Measurements from ENCODE around the gene MID1.

Gene MID1

DNA sequence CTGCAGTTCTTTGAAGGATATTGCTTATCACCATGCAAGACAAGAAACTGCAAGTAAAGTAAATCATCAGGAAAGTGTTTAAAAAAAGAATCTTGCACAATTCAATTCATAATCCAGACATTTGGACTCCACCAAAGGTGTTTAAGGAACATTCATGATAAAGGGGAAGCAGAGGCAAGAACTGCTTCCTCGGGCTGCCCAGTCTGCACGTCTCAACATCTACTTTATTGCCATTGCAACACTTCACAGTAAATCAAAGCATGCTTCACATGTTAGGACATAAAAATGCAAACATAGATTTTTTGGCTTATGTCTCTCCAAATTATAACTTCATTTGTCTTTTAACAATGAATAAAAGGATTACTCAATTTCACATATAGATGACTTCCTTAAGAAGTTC, 42.5 kb downstream of the MID1 start:
- no peak for DNase-seq (ENCODE audit: low read depth, low spot score)

DNA sequence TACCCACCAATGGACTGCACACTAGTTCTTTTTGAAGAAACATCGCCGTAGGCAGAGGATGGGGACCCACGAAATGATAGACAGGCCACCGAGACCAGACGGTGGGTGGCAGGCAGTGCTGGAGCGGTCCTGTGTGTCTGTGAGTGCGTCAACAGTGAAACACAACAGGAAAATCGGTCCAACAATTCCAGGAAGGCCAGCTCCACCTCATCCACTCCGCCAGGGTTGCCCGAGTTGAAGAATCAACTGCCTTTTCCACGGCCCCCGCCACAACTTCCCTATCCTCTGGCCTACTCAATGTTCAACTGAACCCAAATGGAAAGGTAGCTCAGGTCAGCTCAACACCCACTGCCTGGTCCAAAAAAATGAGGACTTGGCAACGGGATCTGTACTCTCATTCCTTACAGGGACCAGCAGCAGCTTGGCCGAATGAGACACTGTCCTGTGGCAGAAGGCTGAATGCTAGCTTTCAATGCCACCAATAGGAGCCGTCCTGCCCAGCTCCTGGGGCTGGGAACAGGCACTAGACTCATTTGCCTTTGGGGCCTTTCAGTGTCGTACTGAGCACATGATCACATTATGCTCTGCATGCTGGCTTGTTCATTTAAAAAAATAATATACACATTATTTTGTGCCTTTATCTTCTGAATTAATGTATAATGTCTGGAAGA, 43.5 kb downstream of the MID1 start:
- DNase-seq (ENCODE audit: low read depth, low spot score), result no peak

DNA sequence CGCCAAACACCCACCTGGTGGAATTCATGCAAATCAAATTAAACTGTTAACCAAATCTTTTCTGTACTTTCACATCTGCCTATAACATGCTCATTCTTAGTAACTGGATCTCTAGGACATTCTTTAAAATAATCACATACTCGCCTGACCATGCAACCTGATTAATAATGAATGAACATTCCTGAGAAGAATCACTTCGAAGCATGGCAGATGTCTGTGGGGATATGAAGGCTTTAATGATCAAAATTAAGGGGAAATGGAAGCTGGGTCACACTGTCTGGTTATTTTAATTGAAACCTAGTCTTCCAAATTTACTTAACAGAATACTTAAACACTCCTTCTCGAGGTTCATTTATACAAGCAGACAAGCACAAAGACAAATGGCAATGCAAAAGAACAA, 44.2 kb downstream of the MID1 start:
- no peak for DNase-seq (ENCODE audit: low read depth, low spot score)

DNA sequence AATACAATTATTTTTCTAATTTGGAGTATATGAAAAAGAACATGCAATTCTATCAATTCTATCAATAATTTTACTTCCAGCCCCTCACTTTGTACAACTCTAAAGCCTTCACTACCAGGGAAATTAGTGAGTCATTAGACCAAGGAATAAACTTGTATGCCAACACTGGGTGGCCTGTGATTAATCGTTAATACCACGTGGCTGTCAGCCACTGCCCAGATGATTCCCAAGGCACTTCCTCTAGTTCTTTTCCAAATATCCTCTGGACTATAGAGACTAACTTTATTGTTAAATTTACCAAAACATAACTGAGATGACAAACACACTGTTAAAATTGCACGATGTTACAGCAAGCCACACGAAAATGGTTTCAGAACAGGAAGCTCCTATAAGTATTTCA, 45.7 kb downstream of the MID1 start:
- no peak for DNase-seq (ENCODE audit: low read depth, low spot score)

DNA sequence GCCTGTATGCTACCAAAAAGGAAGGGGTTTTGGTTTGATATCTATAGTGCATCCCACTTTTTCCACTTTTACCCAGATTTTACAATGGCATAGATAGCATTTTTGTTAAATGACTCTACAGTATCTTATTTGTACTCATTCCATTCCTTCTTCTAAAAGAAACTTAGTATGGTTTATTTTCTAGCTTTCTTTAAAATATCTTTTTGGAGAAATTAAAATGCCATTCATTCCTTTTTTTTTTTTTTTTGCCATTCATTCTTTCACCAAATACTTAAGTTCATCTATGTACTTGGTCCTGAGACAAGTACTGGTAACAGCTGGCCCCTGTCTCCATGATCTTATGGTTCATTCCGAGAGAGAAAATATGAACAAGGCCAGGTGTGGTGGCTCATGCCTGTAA, 49.1 kb downstream of the MID1 start:
- DNase-seq (ENCODE audit: low read depth, low spot score), result no peak

DNA sequence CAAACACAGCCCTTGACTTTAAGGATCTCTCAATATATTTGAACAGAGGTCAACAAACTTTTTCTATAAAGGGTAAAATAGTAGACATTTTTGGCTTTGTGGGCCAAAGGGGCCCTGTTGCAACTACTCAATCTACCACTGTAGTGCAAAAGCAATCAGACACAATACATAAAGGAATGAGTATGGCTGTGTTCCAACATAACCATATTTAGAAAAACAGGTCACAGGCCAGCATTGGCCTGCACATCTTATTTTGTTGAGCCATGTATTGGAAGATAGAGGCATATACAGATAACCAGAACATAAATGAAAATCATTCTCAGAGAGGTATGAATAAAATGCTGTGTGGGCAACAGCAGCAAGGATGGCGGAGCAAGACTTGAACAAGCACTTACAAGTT, 49.8 kb downstream of the MID1 start:
- no peak for DNase-seq (ENCODE audit: low read depth, low spot score)

DNA sequence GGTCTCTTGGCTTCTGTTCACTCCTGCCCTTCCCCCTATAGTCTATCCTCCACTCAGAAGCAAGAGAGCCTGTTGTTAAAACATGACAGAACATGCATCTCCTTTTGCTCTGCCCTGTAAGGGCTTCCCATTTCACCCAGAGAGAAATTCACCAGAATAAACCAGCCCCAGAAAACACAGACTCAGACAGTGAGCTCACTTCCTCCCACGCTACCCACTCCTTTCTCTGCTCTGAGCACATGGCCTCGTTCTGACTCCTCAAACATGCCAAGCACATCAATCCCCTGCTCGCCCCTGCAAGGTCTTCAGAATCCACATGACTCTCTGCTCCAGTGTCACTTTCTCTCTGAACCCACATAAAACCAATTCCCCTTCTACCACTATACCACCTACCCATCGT, 50.4 kb downstream of the MID1 start:
- DNase-seq (ENCODE audit: low read depth, low spot score), result no peak

DNA sequence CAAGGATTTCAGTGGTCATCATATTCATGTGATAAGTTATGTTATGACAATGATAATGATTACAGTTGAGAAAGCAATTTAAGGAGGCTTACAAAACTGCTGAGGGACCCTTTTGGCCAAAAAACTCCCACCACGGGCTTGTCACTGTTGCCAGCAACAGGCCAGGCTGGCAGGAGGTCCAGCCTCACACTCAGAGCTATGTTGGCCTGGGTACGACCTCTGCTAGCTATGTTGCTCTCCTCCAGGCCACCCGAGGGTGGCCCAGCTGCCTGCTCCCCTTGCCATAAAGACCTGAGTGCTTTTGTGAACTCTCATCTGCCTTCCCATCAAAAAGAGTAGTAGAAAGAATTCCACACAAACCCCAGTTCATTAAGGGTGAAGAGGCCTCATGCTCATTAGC, 52.0 kb downstream of the MID1 start:
- no peak for DNase-seq (ENCODE audit: low read depth, low spot score)

DNA sequence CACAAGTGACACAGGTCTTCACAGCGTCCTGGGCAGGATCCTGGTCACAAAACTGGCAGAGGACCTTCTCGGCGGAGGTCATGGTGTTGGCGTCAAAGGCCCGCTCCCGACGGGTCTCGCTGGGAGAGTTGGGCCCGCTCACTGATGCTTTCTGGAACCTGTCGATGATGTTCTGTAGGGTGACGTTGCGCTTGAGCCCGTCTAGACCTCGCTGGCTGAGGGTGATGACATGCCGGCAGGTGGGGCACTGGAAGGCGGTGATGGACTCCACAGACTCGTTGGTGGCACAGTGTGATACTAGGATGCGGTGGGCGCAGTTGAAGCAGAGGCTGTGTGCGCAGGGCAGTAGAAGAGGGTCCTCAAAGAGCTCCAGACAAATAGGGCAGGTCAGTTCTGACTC, 53.2 kb downstream of the MID1 start:
- no peak for DNase-seq (ENCODE audit: low read depth, low spot score)

DNA sequence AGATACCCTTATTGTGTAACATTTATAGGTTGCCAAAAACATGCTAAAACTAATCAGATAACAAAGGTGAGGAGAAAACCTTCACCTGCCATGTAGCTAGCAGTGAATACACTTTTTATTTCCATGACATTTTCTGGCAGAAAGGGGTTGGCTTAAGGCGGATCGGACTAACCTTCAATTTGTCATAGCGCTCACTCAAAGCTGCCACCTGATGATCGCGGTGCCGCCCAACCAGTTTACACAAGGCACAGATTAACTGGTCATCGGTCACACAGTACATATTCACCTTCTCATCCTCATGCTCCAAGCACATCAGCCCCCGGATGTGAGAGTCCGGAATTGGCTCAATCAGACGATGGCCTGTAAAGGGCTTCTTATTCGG, 53.7 kb downstream of the MID1 start:
- DNase-seq (ENCODE audit: low read depth, low spot score), result no peak

DNA sequence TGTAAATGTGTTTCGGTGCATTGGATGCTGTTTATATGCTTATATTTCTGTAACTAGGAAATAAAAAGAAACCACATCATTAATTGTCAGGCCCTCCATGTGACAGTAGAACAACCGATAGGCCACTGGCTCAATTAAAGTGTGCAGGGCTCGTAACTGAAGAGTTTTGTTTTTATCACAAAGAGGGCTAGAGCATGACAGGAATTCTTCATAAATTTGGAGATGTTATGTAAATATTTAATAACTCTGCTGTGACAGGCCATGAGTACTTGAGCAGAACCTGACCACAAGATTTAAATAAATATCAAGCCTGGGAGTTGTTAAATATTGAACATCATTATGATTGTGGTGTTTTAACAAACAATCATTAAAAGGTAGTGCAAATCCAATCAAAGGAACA, 55.9 kb downstream of the MID1 start:
- no peak for DNase-seq (ENCODE audit: low read depth, low spot score)

DNA sequence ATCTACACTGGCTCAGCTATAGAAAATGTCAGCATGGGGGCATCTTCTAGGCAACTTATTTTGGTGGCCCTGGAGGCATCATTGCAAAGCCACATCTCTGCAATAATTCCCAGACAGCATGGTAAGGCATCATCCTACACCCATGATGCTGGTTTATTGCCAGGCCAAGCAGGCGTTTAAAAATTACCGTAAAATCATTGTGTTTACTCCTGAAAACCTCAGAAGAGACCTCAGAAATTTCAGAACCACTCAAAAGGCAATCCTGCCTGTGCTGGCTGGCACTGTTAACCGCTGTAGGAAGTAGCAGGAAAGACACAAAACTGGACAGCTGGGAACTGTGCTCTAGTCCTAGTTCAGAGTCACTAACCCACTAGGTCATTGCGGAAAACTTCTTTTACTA, 63.2 kb downstream of the MID1 start:
- DNase-seq (ENCODE audit: low read depth, low spot score), result no peak

DNA sequence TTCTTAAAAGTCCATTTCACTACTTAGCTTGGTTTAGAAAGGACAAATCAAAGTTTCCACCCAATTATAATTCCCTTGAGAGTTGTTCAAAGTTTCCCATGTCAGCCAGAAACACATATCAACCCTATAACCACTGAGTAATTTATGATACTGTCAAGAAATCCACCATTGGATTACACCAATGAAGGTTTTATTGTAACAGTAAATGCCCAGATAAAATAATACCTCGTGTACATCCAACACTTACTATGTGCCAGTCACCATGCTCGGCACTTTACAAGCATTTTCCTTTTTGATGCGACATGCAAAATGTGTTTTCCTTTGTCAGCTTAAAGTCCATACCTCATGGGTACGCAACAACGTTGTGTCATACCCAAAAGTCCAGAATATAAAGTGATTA, 64.0 kb downstream of the MID1 start:
- no peak for DNase-seq (ENCODE audit: low read depth, low spot score)

DNA sequence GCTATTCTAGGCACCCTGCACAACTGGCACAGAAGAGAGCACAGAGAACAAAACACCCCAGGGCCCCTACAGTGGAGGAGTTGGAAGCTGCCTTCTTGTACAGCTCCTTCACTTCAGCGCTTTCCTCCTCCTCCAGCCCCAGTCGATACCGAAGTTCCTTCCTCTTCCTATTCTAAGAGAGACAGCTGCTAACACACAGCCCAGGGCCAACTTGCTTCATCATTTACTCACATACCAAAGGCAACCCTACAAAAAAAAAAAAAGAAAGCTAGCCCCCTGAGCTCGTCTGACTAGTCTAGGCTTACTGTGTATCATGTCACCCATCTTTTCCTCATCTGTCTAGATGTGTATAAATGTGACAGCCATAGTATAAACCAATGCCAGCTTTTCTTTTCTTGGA, 64.5 kb downstream of the MID1 start:
- no peak for DNase-seq (ENCODE audit: low read depth, low spot score)

DNA sequence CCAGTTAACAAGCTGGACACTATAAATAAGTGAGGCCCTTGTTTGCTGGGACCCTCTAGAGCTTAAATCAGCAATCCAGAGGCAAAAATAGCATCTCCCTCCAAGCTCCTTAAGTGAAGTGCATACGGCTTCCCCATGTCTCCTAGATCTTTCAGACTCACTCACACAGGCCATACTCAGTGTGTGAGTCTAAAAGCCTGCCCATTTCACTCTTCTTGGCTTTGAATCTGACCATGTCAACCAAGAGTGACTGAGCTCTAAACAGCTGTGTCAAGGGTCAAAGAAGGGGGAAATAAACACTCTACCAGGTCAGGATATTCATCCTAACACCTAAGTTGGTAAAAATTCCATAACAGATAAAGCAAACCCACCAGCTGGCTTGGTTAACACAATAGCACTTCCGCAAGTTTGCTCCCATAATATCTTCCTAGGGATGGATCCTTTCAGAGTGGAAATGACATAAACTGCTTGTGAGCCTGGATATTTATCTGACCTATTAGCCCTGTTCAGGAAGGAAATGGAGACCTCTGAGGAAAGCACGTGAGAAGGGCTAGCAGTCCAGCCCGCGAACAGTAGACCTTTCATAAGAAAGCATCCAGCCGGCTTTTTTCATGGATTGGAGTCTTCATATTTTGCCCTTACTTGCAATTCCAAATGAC, 65.6 kb downstream of the MID1 start:
- DNase-seq (ENCODE audit: low read depth, low spot score), result no peak

DNA sequence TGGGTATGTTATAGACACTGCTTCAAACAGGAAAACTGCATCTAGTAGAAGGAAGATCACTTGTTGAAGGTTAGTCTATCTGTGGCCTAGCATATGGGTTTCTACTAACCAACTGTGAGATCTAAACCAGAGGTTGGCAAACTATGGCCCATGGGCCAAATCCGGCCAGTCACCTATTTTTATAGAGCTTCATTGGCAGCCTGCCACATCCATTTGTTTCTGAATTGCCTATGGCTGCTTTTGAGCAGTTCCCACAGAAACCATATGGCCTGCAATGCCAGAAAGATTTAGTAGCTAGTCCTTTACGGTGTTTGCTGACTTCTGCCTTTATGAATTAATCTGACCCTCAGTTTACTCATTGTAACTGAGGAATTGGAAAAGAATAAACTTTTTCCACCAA, 71.1 kb downstream of the MID1 start:
- no peak for DNase-seq (ENCODE audit: low read depth, low spot score)

DNA sequence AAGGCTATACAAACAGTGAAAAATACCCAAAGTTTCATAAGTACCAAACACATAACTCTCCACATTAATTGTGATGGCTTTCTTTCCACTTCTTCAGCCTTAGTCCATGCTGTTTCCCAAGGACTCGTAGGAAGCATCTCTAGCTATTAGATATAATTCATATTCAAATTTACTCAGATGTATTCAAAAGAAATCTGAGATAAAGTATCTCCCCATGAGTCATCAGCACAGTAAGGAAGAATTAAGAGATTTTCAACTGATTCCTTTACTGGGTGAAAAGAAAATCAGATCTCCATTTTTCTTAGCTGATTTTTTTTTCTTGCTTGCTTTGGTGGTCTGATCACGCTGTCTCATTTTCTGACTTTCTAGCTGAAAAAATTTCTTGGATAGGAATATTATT, 71.7 kb downstream of the MID1 start:
- no peak for DNase-seq (ENCODE audit: low read depth, low spot score)

DNA sequence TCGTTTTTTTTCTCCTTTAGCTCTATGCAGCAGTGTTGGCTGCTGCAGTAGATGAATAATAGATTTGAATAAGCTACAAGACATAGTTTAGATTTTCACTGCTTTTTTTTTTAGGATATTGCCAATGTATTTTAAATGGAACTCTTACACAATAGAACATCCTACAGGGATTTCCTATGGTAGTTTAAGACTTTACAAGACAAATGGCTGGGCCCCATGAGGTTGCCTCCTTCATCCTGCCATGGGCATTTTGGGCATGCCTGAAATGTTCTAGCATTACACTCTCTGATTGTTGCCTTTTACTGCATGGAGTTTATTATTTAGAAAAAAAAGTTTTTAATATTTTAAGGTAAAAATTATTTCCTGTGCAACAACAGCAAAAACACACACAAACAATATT, 74.5 kb downstream of the MID1 start:
- no peak for DNase-seq (ENCODE audit: low read depth, low spot score)

DNA sequence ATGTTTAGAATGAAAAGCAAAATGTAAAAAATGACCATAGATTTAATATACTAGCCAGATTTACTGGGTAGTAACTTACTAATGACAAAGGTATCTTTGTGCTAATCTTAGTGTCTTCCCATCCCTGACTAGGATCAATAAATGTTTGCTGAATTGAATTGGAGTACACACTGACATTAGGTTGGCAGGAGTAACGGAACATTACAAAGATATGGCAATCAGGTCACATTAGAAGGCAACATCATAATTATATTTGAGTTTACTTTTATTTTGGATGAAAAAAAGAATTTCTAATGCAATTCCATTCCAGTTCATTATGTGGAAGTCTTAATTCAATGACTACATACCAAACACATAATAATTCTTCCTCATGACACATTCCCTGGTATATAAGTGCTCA, 77.8 kb downstream of the MID1 start:
- no peak for DNase-seq (ENCODE audit: low read depth, low spot score)

DNA sequence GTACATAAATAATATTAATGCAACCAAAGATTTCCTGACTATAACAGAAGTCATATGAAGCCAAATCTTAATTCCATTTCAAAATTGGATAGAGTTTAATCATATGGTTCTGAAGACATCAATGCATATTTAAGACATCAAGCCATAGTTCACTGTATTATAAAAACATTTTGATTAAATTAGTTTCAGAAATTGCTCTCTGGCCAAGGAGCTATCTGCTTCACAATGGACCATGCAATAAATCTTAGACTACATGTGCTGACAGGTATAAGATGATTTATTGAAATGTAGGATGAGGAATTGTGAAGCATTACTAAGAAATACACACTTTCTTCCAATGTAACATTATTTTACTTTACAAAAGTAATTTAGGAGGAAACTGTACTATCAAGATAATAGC, 81.6 kb downstream of the MID1 start:
- no peak for DNase-seq (ENCODE audit: low read depth, low spot score)

DNA sequence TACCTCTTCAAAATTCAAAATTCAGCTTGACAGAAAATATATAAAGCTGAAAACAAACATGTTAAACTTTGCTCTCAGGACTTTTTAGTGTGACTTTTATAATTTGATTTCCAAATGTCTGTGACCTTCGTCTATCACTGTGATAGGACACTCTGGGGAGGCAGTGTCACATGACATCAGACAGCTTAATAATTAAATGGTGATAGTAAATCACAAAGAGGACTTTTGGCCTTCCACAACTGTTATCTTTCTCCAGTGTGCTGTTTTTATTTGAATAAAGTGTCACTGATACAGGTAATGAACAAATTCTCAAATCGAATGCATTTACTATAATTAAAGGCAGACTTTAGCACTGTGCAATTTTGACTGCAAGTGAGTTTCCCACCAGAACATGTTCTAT, 83.1 kb downstream of the MID1 start:
- DNase-seq (ENCODE audit: low read depth, low spot score), result no peak

DNA sequence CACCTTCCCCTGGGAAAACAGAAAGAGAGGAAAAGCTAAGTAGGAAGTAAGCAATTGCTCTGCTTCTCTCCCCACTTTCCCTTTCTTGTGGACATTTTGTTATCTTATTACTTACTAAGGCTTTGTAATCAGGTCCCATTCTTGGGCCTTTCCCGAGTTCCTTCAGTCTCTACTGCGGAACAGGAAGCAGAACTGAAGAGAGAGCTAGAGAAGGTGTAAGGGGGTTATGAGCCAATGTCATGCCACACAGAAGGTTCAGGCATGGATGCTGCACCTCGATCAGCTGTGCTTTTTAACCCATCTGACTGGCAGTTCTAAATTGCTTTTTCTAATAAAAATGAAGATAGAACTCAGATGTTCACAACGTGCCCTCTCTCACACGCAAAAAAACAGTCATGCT, 83.6 kb downstream of the MID1 start:
- no peak for DNase-seq (ENCODE audit: low read depth, low spot score)

DNA sequence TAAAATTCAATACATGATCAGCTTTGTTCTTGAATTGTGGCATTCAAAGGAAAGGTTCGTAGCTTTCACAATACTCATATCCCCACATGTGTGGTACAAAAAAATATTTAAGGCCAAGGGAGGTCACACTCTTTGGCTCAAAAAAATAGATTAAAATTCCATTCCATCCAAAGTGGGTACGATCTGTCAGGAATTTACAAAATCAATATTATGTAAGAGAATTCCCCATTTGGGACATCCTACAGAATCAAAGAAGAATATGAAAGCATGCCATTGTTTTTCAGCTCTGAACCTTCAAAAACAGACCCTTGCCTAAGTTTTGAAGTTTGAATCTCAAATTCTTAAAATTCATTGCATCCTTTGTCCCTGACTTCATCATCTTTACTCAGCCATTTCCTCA, 85.8 kb downstream of the MID1 start:
- no peak for DNase-seq (ENCODE audit: low read depth, low spot score)
